Measurements from ENCODE around the gene SMC1A.
"Not testable (repeated sequence)": the region's sequence is repeated elsewhere in the genome, so short reads cannot be mapped to it uniquely, and the experiment has no call there.

DNA sequence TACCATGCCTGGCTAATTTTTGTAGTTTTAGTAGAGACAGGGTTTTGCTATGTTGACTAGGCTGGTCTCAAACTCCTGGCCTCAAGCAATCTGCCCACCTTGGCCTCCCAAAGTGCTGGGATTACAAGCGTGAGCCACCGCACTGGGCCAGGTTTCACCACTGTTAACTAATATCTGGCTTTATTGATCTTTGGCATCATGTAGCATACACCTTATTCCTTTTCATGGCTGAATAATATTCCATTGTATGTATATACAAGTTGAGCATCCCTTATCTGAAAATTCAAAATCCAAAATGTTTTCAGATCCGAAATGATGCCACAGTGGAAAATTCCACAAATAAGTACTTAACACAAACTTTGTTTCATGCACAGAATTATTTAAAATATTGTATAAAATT lies 46.2 kb upstream of the SMC1A start:
- not testable (repeated sequence) for TF ChIP-seq JUN (IDR thresholded peaks at IDR 0.05; ENCODE audit: low read depth, low read length); POLR2AphosphoS5 (IDR thresholded peaks at IDR 0.05; ENCODE audit: low read depth, low read length); SP1 (IDR thresholded peaks at IDR 0.05; ENCODE audit: low read depth, low read length); SRF (IDR thresholded peaks at IDR 0.05; ENCODE audit: low read depth, low read length); CREB1 (IDR thresholded peaks at IDR 0.05)
- TF ChIP-seq, protein P1, sequence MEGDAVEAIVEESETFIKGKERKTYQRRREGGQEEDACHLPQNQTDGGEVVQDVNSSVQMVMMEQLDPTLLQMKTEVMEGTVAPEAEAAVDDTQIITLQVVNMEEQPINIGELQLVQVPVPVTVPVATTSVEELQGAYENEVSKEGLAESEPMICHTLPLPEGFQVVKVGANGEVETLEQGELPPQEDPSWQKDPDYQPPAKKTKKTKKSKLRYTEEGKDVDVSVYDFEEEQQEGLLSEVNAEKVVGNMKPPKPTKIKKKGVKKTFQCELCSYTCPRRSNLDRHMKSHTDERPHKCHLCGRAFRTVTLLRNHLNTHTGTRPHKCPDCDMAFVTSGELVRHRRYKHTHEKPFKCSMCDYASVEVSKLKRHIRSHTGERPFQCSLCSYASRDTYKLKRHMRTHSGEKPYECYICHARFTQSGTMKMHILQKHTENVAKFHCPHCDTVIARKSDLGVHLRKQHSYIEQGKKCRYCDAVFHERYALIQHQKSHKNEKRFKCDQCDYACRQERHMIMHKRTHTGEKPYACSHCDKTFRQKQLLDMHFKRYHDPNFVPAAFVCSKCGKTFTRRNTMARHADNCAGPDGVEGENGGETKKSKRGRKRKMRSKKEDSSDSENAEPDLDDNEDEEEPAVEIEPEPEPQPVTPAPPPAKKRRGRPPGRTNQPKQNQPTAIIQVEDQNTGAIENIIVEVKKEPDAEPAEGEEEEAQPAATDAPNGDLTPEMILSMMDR (IDR thresholded peaks at IDR 0.05; ENCODE audit: control extremely low read depth in 1 of 3, insufficient read depth in 1 of 3, low read depth in 1 of 3, low read length in 3 of 3), result not testable (repeated sequence)
